ENCODE measurements around the gene ARL6IP4.
A peak's percentile ranks its signal among the peaks of the same experiment; 100 is the strongest.

The ARL6IP4 gene

DNA sequence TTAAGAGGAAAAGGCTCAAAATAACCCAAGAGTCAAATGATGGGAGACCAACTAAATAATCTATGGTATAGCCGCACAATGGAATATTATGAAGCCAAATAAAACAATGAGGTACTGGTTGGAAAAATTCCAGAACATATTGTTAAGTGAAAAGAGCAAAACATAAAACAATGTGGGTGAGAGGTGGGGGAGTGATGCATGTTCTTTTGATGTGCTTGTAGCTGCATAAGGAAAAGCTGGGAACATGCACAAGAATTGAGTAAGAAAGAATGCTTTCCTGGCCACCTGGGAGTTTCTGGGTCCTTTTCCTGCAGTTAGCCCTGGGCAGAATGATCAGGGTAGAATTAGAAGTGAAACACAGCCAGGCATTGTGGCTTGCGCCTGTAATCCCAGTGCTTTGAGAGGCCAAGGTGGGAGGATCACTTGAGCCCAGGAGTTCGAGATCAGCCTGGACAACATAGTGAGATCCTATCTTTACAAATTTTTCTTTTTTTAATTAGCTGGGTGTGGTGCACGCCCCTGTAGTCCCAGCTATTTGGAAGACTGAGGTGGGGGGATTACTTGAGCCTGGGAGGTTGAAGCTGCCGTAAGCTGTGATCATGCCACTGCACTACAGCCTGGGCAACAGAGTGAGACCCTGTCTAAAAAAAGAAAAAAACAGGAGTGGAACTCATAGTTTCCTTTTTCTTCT, 22.1 kb upstream of the ARL6IP4 start:
- no peak overlapping the region for H3K4me3 ChIP-seq (ENCODE audit: low read depth, low read length)
- TF ChIP-seq, protein P1, sequence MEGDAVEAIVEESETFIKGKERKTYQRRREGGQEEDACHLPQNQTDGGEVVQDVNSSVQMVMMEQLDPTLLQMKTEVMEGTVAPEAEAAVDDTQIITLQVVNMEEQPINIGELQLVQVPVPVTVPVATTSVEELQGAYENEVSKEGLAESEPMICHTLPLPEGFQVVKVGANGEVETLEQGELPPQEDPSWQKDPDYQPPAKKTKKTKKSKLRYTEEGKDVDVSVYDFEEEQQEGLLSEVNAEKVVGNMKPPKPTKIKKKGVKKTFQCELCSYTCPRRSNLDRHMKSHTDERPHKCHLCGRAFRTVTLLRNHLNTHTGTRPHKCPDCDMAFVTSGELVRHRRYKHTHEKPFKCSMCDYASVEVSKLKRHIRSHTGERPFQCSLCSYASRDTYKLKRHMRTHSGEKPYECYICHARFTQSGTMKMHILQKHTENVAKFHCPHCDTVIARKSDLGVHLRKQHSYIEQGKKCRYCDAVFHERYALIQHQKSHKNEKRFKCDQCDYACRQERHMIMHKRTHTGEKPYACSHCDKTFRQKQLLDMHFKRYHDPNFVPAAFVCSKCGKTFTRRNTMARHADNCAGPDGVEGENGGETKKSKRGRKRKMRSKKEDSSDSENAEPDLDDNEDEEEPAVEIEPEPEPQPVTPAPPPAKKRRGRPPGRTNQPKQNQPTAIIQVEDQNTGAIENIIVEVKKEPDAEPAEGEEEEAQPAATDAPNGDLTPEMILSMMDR (conservative IDR thresholded peaks at IDR 0.05; ENCODE audit: low read depth, low read length) = no peak
- no peak for DNase-seq (ENCODE audit: low read depth)

DNA sequence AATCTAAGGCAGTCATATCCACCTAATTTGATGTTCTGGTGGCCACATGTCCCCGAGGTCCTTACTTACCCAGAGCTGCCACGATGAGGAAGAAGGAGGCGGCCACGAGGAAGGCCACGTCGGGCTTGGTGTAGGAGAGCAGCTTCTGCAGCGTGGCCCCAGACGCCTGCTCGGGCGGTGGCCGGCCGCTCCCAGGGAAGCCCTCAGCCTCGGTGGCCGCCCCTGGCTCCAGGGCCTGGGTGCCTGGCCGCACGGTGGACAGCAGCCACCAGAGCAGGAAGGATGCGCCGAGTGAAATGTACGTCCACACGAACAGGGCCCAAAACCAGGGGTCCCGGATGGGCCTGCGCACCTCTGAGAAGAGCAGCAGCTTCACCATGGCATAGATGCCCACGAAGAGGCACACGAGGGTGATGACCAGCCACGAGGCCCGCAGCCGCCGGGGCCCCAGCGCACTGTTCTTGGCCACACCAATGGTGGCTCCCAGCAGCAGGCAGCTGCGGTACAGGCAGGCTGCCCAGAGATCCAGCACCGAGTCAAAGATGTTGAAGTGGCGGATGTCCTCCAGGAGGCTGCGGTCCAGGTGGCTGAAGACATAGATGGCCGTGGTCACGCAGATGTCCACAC, 20.8 kb upstream of the ARL6IP4 start:
- H3K4me3 ChIP-seq (ENCODE audit: low read depth, low read length) = no peak overlapping the region
- TF ChIP-seq, protein P1 (conservative IDR thresholded peaks at IDR 0.05; ENCODE audit: low read depth, low read length) = no peak
- DNase-seq (ENCODE audit: low read depth) = no peak

DNA sequence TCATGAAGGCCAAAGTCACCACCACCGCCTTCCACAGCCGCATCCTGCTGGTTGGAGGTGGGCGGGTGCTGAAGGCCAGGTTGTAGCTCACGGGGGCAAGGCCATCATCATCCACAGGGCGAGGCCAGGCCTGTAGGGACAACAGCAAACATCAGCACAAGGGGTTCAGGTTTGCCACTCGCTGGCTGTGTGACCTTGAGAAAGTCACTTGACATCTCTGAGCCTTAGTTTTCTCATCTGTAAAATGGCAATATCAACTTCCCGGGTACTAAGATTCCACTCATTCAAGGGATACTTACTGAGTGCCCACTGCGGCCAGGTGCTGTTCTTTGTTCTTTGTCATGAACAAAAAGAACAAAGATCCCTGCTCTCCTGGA, 20.3 kb upstream of the ARL6IP4 start:
- DNase-seq (ENCODE audit: low read depth) = no peak
- H3K4me3 ChIP-seq (ENCODE audit: low read depth, low read length) = no peak overlapping the region
- TF ChIP-seq, protein P1 (conservative IDR thresholded peaks at IDR 0.05; ENCODE audit: low read depth, low read length) = no peak

DNA sequence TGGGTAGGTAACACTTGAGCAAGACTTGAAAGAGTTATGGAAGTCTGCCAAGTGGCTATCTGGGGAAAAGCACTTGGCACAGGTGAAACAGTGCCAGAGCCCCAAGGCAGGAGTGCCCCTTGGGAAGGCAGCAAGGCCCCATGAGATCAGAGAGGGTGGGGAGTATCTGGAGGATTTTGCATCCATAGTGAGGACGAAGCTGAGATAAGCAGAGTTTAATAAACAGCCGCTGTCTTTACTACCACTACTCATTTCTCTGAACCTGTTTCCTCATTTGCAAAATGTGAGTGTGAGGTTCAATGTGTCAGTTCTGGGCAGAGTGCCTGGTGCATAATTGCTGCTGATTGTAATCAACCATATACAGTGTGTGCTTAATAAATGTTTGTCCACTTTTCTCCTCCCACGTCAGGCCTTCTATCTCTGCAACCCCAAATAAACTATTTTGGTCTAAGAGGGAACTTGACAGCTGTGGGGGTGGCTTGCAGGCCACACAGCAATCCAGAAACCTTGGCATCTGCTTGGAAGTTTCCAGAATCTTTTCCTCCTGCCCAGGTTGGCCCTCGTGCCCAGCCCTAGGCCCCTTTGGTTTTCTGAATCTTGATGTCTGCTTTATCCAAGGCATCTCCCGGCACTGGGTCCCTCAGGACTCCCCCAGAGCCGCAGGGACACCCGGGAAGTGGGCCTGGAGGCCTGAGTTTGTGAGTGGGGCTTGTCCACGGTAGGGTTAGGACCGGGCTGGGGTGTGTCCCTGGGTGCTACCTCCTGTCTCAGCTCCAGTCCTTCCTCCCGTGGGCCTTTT, 18.8 kb upstream of the ARL6IP4 start:
- no peak overlapping the region for H3K4me3 ChIP-seq (ENCODE audit: low read depth, low read length)
- DNase-seq (ENCODE audit: low read depth) = no peak
- TF ChIP-seq, protein P1 (conservative IDR thresholded peaks at IDR 0.05; ENCODE audit: low read depth, low read length) = no peak

DNA sequence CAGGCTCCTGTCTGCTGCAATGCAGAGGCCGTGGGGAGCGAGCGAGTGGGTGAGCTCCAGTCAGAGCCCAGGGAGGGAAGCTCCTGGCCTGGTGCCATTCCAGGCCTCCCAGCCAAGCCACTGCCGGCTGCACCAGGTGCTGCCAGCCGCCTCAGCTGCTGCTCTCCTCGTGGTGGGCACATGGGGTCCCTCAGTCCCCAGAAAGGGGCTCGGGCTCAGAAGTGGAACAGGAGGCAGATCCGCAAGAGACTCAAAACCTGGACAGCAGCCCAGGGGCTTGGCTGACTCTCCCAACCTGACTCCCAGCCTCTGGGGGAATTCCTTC, 16.6 kb upstream of the ARL6IP4 start:
- DNase-seq (ENCODE audit: low read depth) = peak; percentile 27
- TF ChIP-seq, protein P1 (conservative IDR thresholded peaks at IDR 0.05; ENCODE audit: low read depth, low read length) = no peak
- no peak overlapping the region for H3K4me3 ChIP-seq (ENCODE audit: low read depth, low read length)

DNA sequence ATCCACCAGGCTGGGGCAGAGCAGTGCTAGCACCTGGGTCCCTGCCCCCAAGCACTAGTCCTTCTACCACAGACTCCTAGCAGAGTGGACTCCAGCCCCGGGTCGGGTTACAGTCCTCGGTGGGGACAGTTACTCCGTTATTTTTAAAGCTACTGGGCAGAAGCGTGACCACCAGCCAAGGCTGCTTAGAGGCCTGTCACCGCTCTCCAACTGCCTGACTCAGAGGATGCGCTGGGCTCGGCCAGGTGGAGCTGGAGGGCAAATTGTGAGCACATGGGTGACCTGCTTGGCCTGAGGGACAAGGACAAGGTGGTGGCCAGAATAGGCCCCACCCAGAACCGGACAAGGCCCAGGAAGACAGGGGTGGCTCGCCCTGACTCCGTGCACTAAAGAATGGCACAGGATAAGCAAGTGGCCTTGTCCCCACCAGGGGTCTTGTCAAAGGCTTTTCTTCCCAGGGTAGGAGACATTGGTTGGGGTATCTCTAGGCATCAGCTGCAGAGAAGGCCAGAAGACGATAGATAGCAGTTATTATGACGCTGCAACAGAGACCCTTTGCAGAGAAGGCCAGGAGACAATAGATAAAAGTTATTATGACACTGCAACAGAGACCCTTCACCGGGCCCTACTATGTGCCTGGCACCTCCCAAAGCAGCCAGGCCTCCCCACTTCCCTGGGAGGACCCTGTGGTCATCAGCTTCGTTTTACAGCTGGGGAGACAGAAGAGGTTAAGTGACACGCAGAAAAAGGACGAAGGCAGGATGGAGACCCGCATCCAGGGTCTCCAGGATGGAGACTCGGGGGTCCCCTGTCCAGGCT, 15.8 kb upstream of the ARL6IP4 start:
- no peak for DNase-seq (ENCODE audit: low read depth)
- TF ChIP-seq, protein P1 (conservative IDR thresholded peaks at IDR 0.05; ENCODE audit: low read depth, low read length) = no peak
- H3K4me3 ChIP-seq (ENCODE audit: low read depth, low read length) = no peak overlapping the region

All from choroid plexus epithelial cell (primary cell).